ENCODE results near the gene BZW2. TPM values are rescaled to one million over a fixed set of nuclear protein-coding genes. Genes with fewer than 3 reads are reported as not detected.
A peak's percentile ranks its signal among the peaks of the same experiment; 100 is the strongest.

BZW2 gene
- total RNA-seq, 1 donor, result 61.8 TPM

- no peak overlapping the region for H3K4me3 ChIP-seq (ENCODE audit: low read depth, low read length)
- no peak for TF ChIP-seq CTCF (IDR thresholded peaks at IDR 0.05; ENCODE audit: insufficient read depth, low read length)
- DNase-seq (ENCODE audit: low read depth), result no peak
Measured at GRCh38 chr7:16741676-16742075, 95.7 kb downstream of the BZW2 start.

GRCh38 chr7:16742547-16742946, 96.6 kb downstream of the BZW2 start:
- no peak for DNase-seq (ENCODE audit: low read depth)
- no peak overlapping the region for H3K4me3 ChIP-seq (ENCODE audit: low read depth, low read length)
- no peak for TF ChIP-seq CTCF (IDR thresholded peaks at IDR 0.05; ENCODE audit: insufficient read depth, low read length)

GRCh38 chr7:16743236-16743635, 97.3 kb downstream of the BZW2 start:
- peak; percentile 31 for DNase-seq (ENCODE audit: low read depth)
- H3K4me3 ChIP-seq (ENCODE audit: low read depth, low read length), result no peak overlapping the region
- no peak for TF ChIP-seq CTCF (IDR thresholded peaks at IDR 0.05; ENCODE audit: insufficient read depth, low read length)

GRCh38 chr7:16744518-16745250, 98.7 kb downstream of the BZW2 start:
- no peak for TF ChIP-seq CTCF (IDR thresholded peaks at IDR 0.05; ENCODE audit: insufficient read depth, low read length)
- DNase-seq (ENCODE audit: low read depth), result no peak
- no peak overlapping the region for H3K4me3 ChIP-seq (ENCODE audit: low read depth, low read length)

GRCh38 chr7:16745645-16746044, 99.7 kb downstream of the BZW2 start:
- no peak for TF ChIP-seq CTCF (IDR thresholded peaks at IDR 0.05; ENCODE audit: insufficient read depth, low read length)
- DNase-seq (ENCODE audit: low read depth), result no peak
- no peak overlapping the region for H3K4me3 ChIP-seq (ENCODE audit: low read depth, low read length)

- peak; percentile 45 for DNase-seq (ENCODE audit: low read depth)
Measured at GRCh38 chr7:16747102-16747501, 101.1 kb downstream of the BZW2 start.

More at GRCh38 chr7:16747102-16747501, 101.1 kb downstream of the BZW2 start:
- H3K4me3 ChIP-seq (ENCODE audit: low read depth, low read length), result no peak overlapping the region
- no peak for TF ChIP-seq CTCF (IDR thresholded peaks at IDR 0.05; ENCODE audit: insufficient read depth, low read length)
